H1 (cell line): ENCODE measurements around the gene OBI1. TPM values are rescaled to one million over a fixed set of nuclear protein-coding genes. Genes with fewer than 3 reads are reported as not detected.

Experiments
- CBX8 ChIP-seq: fragments of 300-800, 300-1000 bp; sonication (generic); IDR thresholded peaks from 2 replicates; pipeline ENCODE4 v1.7.1; 2016; ENCODE audit warnings: low read depth, low read length, borderline replicate concordance
- EP300 ChIP-seq, 2 experiments: IDR thresholded peaks; 1 replicate in 1 of 2; 2 replicates in 1 of 2; pipeline ENCODE4 v1.6.1; 2011 to 2012; ENCODE audit warnings: low read depth in 2 of 2, low read length in 2 of 2, mild to moderate bottlenecking in 2 of 2, borderline replicate concordance in 1 of 2, inconsistent platforms in 1 of 2, moderate library complexity in 1 of 2
- KDM5A ChIP-seq: fragments of 200-600 bp; IDR thresholded peaks from 2 replicates; pipeline ENCODE4 v1.7.1; 2012; ENCODE audit warnings: mild to moderate bottlenecking, low read length, inconsistent platforms, mixed read lengths
- MAFK ChIP-seq: IDR thresholded peaks from 2 replicates; pipeline ENCODE4 v1.6.1; 2012; ENCODE audit warnings: low read depth, mild to moderate bottlenecking, improper control_type of control experiment, low read length
- RAD21 ChIP-seq, 2 experiments: IDR thresholded peaks in 1 of 2; conservative IDR thresholded peaks in 1 of 2; 2 replicates each; pipeline ENCODE4 v1.6.1; 2011; ENCODE audit warnings: low read depth in 2 of 2, low read length in 2 of 2, improper control_type of control experiment in 1 of 2, inconsistent platforms in 1 of 2, mild to moderate bottlenecking in 1 of 2, moderate library complexity in 1 of 2
- polyA plus RNA-seq, 7 experiments: library from polyadenylated mRNA; depleted of rRNA in 3 of 7; stranded (reverse) in 5 of 7; unstranded in 2 of 7; fragments of >200 nt in 5 of 7; fragments of 200-250 nt in 2 of 7; gene quantifications; 1 replicate in 5 of 7; 2 replicates in 1 of 7; 4 replicates in 1 of 7; pipeline versions ENCODE4 v1.2.1 to v1.2.3, GENCODE V29; 2011 to 2013; ENCODE audit warnings: missing spikeins in 2 of 7, mixed read lengths in 2 of 7
- total RNA-seq: library from RNA; stranded (reverse); fragmentation: NEBNext Ultra II Directional; extraction: Animal tissue kit (Norgen Biotek cat#: 25700); gene quantifications from 2 replicates; pipeline ENCODE4 v1.2.1, GENCODE V29; 2021
- TF ChIP-seq, protein P1 (sequence below): fragments of 300-600 bp; sonication (generic); IDR thresholded peaks from 2 replicates; pipeline ENCODE4 v1.7.1; 2012; ENCODE audit warnings: low read length, moderate library complexity, mild to moderate bottlenecking, inconsistent platforms; ENCODE audit not compliant: insufficient replicate concordance
- TF ChIP-seq, protein P2 (sequence below): IDR thresholded peaks from 2 replicates; pipeline ENCODE4 v1.6.1; 2012; ENCODE audit warnings: low read length, inconsistent platforms
- TF ChIP-seq, protein P3 (sequence below): IDR thresholded peaks from 2 replicates; pipeline ENCODE4 v1.6.1; 2011; ENCODE audit warnings: low read depth, mild to moderate bottlenecking, low read length; ENCODE audit not compliant: insufficient read depth

Gene OBI1
- total and polyA plus RNA-seq, 2 of the 8 experiments (the other 6 are each of a cell fraction or from before 2014, with no cell fraction given) = 7.1 to 14.3 TPM

DNA sequence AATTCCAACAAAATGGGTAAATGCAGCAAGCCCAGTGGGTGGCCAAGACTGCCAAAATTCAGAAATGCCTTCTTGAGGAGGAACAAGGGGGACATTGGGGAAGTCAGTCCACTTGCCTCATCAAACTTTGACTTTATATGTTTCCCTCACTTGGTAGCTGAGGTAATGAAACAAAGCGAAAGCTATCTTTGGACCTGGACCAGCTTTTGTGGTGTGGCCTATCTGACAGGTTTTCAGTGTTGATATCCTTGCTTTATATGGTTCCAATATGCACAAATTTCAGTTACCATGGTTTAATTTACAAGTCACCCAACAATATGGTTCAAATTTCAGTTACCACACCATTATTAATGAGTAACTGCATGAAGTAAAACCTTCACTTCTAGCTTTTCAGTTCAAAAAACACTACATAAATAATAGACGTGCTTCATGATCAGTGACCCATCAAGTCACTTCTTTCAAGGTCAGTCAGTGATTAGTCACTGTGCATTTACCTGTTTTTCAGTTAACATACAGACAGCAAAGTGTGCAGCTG, 38.0 kb downstream of the OBI1 start (continued):
- TF ChIP-seq, protein P1, sequence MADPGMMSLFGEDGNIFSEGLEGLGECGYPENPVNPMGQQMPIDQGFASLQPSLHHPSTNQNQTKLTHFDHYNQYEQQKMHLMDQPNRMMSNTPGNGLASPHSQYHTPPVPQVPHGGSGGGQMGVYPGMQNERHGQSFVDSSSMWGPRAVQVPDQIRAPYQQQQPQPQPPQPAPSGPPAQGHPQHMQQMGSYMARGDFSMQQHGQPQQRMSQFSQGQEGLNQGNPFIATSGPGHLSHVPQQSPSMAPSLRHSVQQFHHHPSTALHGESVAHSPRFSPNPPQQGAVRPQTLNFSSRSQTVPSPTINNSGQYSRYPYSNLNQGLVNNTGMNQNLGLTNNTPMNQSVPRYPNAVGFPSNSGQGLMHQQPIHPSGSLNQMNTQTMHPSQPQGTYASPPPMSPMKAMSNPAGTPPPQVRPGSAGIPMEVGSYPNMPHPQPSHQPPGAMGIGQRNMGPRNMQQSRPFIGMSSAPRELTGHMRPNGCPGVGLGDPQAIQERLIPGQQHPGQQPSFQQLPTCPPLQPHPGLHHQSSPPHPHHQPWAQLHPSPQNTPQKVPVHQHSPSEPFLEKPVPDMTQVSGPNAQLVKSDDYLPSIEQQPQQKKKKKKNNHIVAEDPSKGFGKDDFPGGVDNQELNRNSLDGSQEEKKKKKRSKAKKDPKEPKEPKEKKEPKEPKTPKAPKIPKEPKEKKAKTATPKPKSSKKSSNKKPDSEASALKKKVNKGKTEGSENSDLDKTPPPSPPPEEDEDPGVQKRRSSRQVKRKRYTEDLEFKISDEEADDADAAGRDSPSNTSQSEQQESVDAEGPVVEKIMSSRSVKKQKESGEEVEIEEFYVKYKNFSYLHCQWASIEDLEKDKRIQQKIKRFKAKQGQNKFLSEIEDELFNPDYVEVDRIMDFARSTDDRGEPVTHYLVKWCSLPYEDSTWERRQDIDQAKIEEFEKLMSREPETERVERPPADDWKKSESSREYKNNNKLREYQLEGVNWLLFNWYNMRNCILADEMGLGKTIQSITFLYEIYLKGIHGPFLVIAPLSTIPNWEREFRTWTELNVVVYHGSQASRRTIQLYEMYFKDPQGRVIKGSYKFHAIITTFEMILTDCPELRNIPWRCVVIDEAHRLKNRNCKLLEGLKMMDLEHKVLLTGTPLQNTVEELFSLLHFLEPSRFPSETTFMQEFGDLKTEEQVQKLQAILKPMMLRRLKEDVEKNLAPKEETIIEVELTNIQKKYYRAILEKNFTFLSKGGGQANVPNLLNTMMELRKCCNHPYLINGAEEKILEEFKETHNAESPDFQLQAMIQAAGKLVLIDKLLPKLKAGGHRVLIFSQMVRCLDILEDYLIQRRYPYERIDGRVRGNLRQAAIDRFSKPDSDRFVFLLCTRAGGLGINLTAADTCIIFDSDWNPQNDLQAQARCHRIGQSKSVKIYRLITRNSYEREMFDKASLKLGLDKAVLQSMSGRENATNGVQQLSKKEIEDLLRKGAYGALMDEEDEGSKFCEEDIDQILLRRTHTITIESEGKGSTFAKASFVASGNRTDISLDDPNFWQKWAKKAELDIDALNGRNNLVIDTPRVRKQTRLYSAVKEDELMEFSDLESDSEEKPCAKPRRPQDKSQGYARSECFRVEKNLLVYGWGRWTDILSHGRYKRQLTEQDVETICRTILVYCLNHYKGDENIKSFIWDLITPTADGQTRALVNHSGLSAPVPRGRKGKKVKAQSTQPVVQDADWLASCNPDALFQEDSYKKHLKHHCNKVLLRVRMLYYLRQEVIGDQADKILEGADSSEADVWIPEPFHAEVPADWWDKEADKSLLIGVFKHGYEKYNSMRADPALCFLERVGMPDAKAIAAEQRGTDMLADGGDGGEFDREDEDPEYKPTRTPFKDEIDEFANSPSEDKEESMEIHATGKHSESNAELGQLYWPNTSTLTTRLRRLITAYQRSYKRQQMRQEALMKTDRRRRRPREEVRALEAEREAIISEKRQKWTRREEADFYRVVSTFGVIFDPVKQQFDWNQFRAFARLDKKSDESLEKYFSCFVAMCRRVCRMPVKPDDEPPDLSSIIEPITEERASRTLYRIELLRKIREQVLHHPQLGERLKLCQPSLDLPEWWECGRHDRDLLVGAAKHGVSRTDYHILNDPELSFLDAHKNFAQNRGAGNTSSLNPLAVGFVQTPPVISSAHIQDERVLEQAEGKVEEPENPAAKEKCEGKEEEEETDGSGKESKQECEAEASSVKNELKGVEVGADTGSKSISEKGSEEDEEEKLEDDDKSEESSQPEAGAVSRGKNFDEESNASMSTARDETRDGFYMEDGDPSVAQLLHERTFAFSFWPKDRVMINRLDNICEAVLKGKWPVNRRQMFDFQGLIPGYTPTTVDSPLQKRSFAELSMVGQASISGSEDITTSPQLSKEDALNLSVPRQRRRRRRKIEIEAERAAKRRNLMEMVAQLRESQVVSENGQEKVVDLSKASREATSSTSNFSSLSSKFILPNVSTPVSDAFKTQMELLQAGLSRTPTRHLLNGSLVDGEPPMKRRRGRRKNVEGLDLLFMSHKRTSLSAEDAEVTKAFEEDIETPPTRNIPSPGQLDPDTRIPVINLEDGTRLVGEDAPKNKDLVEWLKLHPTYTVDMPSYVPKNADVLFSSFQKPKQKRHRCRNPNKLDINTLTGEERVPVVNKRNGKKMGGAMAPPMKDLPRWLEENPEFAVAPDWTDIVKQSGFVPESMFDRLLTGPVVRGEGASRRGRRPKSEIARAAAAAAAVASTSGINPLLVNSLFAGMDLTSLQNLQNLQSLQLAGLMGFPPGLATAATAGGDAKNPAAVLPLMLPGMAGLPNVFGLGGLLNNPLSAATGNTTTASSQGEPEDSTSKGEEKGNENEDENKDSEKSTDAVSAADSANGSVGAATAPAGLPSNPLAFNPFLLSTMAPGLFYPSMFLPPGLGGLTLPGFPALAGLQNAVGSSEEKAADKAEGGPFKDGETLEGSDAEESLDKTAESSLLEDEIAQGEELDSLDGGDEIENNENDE = no peak
- TF ChIP-seq CBX8 (no peak), EP300 (IDR thresholded peaks at IDR 0.05; ENCODE audit: borderline replicate concordance in 1 of 2, low read depth in 2 of 2, low read length in 2 of 2) (no peak), RAD21 (IDR thresholded peaks at IDR 0.05 in 1 of 2, conservative IDR thresholded peaks at IDR 0.05 in 1 of 2; ENCODE audit: low read depth in 2 of 2, low read length in 2 of 2) (no peak), KDM5A (no peak), MAFK (no peak)
- TF ChIP-seq, protein P2, sequence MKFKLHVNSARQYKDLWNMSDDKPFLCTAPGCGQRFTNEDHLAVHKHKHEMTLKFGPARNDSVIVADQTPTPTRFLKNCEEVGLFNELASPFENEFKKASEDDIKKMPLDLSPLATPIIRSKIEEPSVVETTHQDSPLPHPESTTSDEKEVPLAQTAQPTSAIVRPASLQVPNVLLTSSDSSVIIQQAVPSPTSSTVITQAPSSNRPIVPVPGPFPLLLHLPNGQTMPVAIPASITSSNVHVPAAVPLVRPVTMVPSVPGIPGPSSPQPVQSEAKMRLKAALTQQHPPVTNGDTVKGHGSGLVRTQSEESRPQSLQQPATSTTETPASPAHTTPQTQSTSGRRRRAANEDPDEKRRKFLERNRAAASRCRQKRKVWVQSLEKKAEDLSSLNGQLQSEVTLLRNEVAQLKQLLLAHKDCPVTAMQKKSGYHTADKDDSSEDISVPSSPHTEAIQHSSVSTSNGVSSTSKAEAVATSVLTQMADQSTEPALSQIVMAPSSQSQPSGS = no peak
- TF ChIP-seq, protein P3, sequence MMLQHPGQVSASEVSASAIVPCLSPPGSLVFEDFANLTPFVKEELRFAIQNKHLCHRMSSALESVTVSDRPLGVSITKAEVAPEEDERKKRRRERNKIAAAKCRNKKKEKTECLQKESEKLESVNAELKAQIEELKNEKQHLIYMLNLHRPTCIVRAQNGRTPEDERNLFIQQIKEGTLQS = no peak
